IPS-20b (cell line): Measurements from ENCODE around the gene ALB.
A peak's percentile ranks its signal among the peaks of the same experiment; 100 is the strongest.

Experiments used
- H3K27ac ChIP-seq: one replicate; pipeline ENCODE4 v1.5.1; 2013; ENCODE audit warnings: low read length
- H3K27me3 ChIP-seq: 2 replicates; pipeline ENCODE4 v1.6.1; 2013; ENCODE audit warnings: mild to moderate bottlenecking, low read length, inconsistent platforms; ENCODE audit not compliant: insufficient read depth
- H3K36me3 ChIP-seq: 2 replicates; pipeline ENCODE4 v1.6.1; 2013; ENCODE audit warnings: low read depth, mild to moderate bottlenecking, inconsistent platforms, low read length, moderate library complexity; ENCODE audit not compliant: insufficient read depth
- H3K4me1 ChIP-seq: 2 replicates; pipeline ENCODE4 v1.6.1; 2013; ENCODE audit warnings: mild to moderate bottlenecking, control low read depth, inconsistent platforms, low read length, moderate library complexity; ENCODE audit not compliant: insufficient read depth
- H3K4me3 ChIP-seq: 2 replicates; pipeline ENCODE4 v1.5.1; 2013; ENCODE audit warnings: mild to moderate bottlenecking, low read length, inconsistent platforms
- H3K9ac ChIP-seq: 2 replicates; pipeline ENCODE4 v1.6.1; 2013; ENCODE audit warnings: low read depth, mild to moderate bottlenecking, inconsistent platforms, low read length, moderate library complexity
- H3K9me3 ChIP-seq: 2 replicates; pipeline ENCODE4 v1.6.1; 2013; ENCODE audit warnings: mild to moderate bottlenecking, low read depth, low read length, inconsistent platforms; ENCODE audit not compliant: insufficient read depth

ALB gene

GRCh38 chr4:73409012-73409862 is 5.2 kb downstream of the ALB start:
- H3K27me3 ChIP-seq = no peaks in the 10 kb centered on the region
- H3K9me3 ChIP-seq = no peaks in the 10 kb centered on the region
- H3K4me3 ChIP-seq = no peak overlapping the region
- no peaks in the 10 kb centered on the region for H3K36me3 ChIP-seq
- peaks cover 17% of the 10 kb centered on the region; the same call in 1 of the 2 replicates for H3K4me1 ChIP-seq
- H3K27ac ChIP-seq = no peak overlapping the region
- H3K9ac ChIP-seq = no peak overlapping the region

- no peaks in the 10 kb centered on the region for H3K36me3 ChIP-seq
- H3K9ac ChIP-seq = no peak overlapping the region
- H3K4me3 ChIP-seq = no peak overlapping the region
- H3K27me3 ChIP-seq = no peaks in the 10 kb centered on the region
- H3K9me3 ChIP-seq = no peaks in the 10 kb centered on the region
- peaks cover 17% of the 10 kb centered on the region; the same call in 1 of the 2 replicates for H3K4me1 ChIP-seq
- H3K27ac ChIP-seq = no peak overlapping the region
These were observed 6.0 kb downstream of the ALB start for GRCh38 chr4:73409978-73410548.

DNA sequence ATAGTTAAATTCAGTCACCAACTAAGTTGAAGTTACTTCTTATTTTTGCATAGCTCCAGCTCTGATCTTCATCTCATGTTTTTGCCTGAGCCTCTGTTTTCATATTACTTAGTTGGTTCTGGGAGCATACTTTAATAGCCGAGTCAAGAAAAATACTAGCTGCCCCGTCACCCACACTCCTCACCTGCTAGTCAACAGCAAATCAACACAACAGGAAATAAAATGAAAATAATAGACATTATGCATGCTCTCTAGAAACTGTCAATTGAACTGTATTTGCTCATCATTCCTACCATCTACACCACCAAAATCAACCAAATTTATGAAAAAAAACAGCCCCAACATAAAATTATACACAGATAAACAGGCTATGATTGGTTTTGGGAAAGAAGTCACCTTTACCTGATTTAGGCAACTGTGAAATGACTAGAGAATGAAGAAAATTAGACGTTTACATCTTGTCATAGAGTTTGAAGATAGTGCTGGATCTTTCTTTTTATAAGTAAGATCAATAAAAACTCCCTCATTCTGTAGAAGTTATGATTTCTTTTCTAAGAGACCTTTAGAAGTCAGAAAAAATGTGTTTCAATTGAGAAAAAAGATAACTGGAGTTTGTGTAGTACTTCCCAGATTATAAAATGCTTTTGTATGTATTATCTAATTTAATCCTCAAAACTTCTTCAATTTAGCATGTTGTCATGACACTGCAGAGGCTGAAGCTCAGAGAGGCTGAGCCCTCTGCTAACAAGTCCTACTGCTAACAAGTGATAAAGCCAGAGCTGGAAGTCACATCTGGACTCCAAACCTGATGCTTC is 7.0 kb downstream of the ALB start:
- Histone ChIP-seq H3K4me3 (no peak overlapping the region), H3K9me3 (no peaks in the 10 kb centered on the region), H3K4me1 (peaks cover 23% of the 10 kb centered on the region; the same call in 1 of the 2 replicates), H3K36me3 (no peaks in the 10 kb centered on the region), H3K27me3 (no peaks in the 10 kb centered on the region), H3K9ac (no peak overlapping the region), H3K27ac (no peak overlapping the region)

- Histone ChIP-seq H3K27me3 (no peaks in the 10 kb centered on the region), H3K4me1 (peaks cover 23% of the 10 kb centered on the region; the same call in 1 of the 2 replicates), H3K27ac (no peak overlapping the region), H3K36me3 (no peaks in the 10 kb centered on the region), H3K4me3 (no peak overlapping the region), H3K9me3 (no peaks in the 10 kb centered on the region), H3K9ac (no peak overlapping the region)
These were observed 7.8 kb downstream of the ALB start for GRCh38 chr4:73411731-73412414.

DNA sequence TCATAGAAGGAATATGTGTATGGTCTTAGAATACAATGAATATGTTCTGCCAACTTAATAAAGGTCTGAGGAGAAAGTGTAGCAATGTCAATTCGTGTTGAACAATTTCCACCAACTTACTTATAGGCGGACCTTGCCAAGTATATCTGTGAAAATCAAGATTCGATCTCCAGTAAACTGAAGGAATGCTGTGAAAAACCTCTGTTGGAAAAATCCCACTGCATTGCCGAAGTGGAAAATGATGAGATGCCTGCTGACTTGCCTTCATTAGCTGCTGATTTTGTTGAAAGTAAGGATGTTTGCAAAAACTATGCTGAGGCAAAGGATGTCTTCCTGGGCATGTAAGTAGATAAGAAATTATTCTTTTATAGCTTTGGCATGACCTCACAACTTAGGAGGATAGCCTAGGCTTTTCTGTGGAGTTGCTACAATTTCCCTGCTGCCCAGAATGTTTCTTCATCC is 9.2 kb downstream of the ALB start:
- Histone ChIP-seq H3K27ac (no peak overlapping the region), H3K27me3 (no peaks in the 10 kb centered on the region), H3K4me1 (peaks cover 19% of the 10 kb centered on the region; the same call in 1 of the 2 replicates), H3K4me3 (no peak overlapping the region), H3K9ac (no peak overlapping the region), H3K36me3 (no peaks in the 10 kb centered on the region), H3K9me3 (no peaks in the 10 kb centered on the region)

DNA sequence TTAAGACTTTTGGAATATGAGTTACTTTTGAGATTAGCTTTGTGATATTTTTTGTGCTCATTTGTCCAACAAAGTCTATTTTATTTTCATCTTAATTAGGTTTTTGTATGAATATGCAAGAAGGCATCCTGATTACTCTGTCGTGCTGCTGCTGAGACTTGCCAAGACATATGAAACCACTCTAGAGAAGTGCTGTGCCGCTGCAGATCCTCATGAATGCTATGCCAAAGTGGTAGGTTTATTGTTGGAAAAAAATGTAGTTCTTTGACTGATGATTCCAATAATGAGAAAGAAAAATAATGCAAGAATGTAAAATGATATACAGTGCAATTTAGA is 10.8 kb downstream of the ALB start:
- H3K27me3 ChIP-seq = no peaks in the 10 kb centered on the region
- no peaks in the 10 kb centered on the region for H3K9me3 ChIP-seq
- H3K36me3 ChIP-seq = no peaks in the 10 kb centered on the region
- no peak overlapping the region for H3K4me3 ChIP-seq
- no peak overlapping the region for H3K27ac ChIP-seq
- H3K4me1 ChIP-seq = peaks cover 6% of the 10 kb centered on the region; the same call in 1 of the 2 replicates
- no peak overlapping the region for H3K9ac ChIP-seq

GRCh38 chr4:73415807-73416238 is 11.7 kb downstream of the ALB start:
- no peak overlapping the region for H3K9ac ChIP-seq
- no peak overlapping the region for H3K27ac ChIP-seq
- H3K36me3 ChIP-seq = no peaks in the 10 kb centered on the region
- H3K4me3 ChIP-seq = 0 out of 2 replicates have a peak overlapping the region, but pooled peaks have one; percentile 2
- H3K9me3 ChIP-seq = no peaks in the 10 kb centered on the region
- no peaks in the 10 kb centered on the region for H3K27me3 ChIP-seq
- peaks cover 6% of the 10 kb centered on the region; the same call in 1 of the 2 replicates for H3K4me1 ChIP-seq

- H3K4me1 ChIP-seq = peaks cover 6% of the 10 kb centered on the region; the same call in 1 of the 2 replicates
- no peaks in the 10 kb centered on the region for H3K27me3 ChIP-seq
- no peaks in the 10 kb centered on the region for H3K36me3 ChIP-seq
- H3K9me3 ChIP-seq = no peaks in the 10 kb centered on the region
- H3K9ac ChIP-seq = no peak overlapping the region
- no peak overlapping the region for H3K4me3 ChIP-seq
- no peak overlapping the region for H3K27ac ChIP-seq
These were observed 12.5 kb downstream of the ALB start for GRCh38 chr4:73416423-73417087.

- Histone ChIP-seq H3K27me3 (no peaks in the 10 kb centered on the region), H3K4me1 (peaks cover 6% of the 10 kb centered on the region; the same call in 1 of the 2 replicates), H3K4me3 (no peak overlapping the region), H3K9ac (no peak overlapping the region), H3K36me3 (no peaks in the 10 kb centered on the region), H3K9me3 (no peaks in the 10 kb centered on the region), H3K27ac (no peak overlapping the region)
These were observed 13.3 kb downstream of the ALB start for GRCh38 chr4:73417342-73417741.

- Histone ChIP-seq H3K27me3 (no peaks in the 10 kb centered on the region), H3K9ac (no peak overlapping the region), H3K36me3 (no peaks in the 10 kb centered on the region), H3K4me3 (no peak overlapping the region), H3K9me3 (no peaks in the 10 kb centered on the region), H3K4me1 (peaks cover 6% of the 10 kb centered on the region; the same call in 1 of the 2 replicates), H3K27ac (no peak overlapping the region)
These were observed 13.9 kb downstream of the ALB start for GRCh38 chr4:73417973-73418372.

DNA sequence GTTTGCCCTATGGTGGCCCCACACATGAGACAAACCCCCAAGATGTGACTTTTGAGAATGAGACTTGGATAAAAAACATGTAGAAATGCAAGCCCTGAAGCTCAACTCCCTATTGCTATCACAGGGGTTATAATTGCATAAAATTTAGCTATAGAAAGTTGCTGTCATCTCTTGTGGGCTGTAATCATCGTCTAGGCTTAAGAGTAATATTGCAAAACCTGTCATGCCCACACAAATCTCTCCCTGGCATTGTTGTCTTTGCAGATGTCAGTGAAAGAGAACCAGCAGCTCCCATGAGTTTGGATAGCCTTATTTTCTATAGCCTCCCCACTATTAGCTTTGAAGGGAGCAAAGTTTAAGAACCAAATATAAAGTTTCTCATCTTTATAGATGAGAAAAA is 14.6 kb downstream of the ALB start:
- Histone ChIP-seq H3K36me3 (no peaks in the 10 kb centered on the region), H3K4me3 (no peak overlapping the region), H3K4me1 (peaks cover 6% of the 10 kb centered on the region; the same call in 1 of the 2 replicates), H3K27ac (no peak overlapping the region), H3K9ac (no peak overlapping the region), H3K9me3 (no peaks in the 10 kb centered on the region), H3K27me3 (no peaks in the 10 kb centered on the region)
